ENCODE data around the gene FMN1.

The FMN1 gene

DNA sequence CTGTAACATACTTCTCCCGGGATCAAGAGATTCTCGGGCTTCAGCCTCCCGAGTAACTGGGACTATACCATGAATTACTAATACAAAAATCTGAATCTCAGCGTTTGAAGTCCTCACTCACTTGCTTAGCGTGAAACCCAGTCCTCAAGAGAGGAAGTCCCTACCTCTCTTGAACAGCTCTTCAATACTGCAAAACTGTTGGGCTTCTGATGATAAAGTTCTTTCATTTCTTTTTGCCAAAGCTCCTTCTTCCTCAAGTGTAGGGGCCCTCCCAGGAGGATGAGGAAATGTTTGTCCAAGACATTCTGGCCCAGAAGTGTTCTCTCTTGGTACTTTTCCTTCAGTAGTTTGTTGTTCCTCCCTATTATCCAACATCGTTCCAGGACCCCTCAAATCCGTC lies 48.5 kb downstream of the FMN1 start:
- in situ Hi-C loops (cut with HindIII; ENCODE audit: low pct_ligation_motif_present, low sequenced_read_pairs), result loop anchor here (25.0 kb wide), 2 partner anchors 134 to 484 kb away; no protein-coding TSS in a partner anchor
- no peak overlapping the region for H3K27ac ChIP-seq
- TF ChIP-seq CTCF (IDR thresholded peaks at IDR 0.05; ENCODE audit: low read depth, low read length, missing control alignments), result no peak
- H3K36me3 ChIP-seq (replicated peaks), result no peaks in the 10 kb centered on the region
- no peak for DNase-seq
- no peak overlapping the region for H3K4me3 ChIP-seq (ENCODE audit: low read depth, low read length)
- no peaks in the 10 kb centered on the region for H3K27me3 ChIP-seq (replicated peaks)

DNA sequence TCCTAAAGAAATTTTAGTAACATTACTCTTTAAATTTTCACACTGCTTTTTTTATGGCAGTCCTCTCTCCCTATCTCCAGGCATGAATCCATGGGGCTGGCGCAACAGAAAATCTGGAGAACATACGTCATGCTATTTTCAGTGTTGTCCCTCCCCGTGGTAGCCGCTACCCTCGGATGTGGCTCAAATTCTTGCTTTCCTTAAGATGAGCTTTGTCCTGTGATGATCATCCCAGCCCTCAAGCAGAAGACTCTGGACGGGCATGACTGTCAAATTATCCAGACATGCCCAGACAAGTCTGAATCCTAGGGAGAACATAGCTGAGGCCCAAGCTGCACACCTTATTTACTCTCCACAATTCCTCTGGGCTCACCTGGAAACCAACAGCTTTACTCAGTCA lies 49.1 kb downstream of the FMN1 start:
- no peaks in the 10 kb centered on the region for H3K36me3 ChIP-seq (replicated peaks)
- no peak overlapping the region for H3K27ac ChIP-seq
- TF ChIP-seq CTCF (IDR thresholded peaks at IDR 0.05; ENCODE audit: low read depth, low read length, missing control alignments), result no peak
- no peak overlapping the region for H3K4me3 ChIP-seq (ENCODE audit: low read depth, low read length)
- H3K27me3 ChIP-seq (replicated peaks), result no peaks in the 10 kb centered on the region
- in situ Hi-C loops (cut with HindIII; ENCODE audit: low pct_ligation_motif_present, low sequenced_read_pairs), result loop anchor here (25.0 kb wide), 2 partner anchors 133 to 483 kb away; no protein-coding TSS in a partner anchor
- DNase-seq, result no peak

GRCh38 chr15:33142708-33143107 lies 51.8 kb downstream of the FMN1 start:
- TF ChIP-seq CTCF (IDR thresholded peaks at IDR 0.05; ENCODE audit: low read depth, low read length, missing control alignments), result no peak
- in situ Hi-C loops (cut with HindIII; ENCODE audit: low pct_ligation_motif_present, low sequenced_read_pairs), result loop anchor here (25.0 kb wide), 2 partner anchors 130 to 480 kb away; no protein-coding TSS in a partner anchor
- no peak for DNase-seq
- Histone ChIP-seq H3K4me3 (ENCODE audit: low read depth, low read length) (no peak overlapping the region), H3K27ac (no peak overlapping the region), H3K27me3 (replicated peaks) (no peaks in the 10 kb centered on the region), H3K36me3 (replicated peaks) (no peaks in the 10 kb centered on the region)

DNA sequence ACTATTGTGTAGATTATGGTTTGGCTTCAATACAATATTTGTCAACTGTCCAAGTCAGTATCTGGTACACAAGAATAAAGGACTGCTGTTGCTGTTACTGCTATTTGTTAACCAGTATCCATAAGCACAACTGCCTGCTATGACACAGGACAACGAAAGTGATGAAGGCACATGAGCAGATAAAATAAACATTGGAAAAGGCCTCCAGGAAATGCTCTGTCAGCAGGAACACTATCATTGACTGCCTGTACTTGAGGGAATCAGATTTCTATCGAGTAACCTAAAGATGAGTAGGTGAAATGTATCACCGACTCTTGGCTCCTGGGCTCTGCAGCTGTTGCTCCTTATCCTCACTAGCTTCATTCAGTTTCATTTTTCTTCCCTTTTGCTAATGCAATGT lies 56.5 kb downstream of the FMN1 start:
- Histone ChIP-seq H3K4me3 (ENCODE audit: low read depth, low read length) (no peak overlapping the region), H3K27me3 (replicated peaks) (no peaks in the 10 kb centered on the region), H3K27ac (no peak overlapping the region), H3K36me3 (replicated peaks) (no peaks in the 10 kb centered on the region)
- no peak for TF ChIP-seq CTCF (IDR thresholded peaks at IDR 0.05; ENCODE audit: low read depth, low read length, missing control alignments)
- DNase-seq, result no peak
- in situ Hi-C loops (cut with HindIII; ENCODE audit: low pct_ligation_motif_present, low sequenced_read_pairs), result loop anchor here (25.0 kb wide), 2 partner anchors 126 to 476 kb away; no protein-coding TSS in a partner anchor

DNA sequence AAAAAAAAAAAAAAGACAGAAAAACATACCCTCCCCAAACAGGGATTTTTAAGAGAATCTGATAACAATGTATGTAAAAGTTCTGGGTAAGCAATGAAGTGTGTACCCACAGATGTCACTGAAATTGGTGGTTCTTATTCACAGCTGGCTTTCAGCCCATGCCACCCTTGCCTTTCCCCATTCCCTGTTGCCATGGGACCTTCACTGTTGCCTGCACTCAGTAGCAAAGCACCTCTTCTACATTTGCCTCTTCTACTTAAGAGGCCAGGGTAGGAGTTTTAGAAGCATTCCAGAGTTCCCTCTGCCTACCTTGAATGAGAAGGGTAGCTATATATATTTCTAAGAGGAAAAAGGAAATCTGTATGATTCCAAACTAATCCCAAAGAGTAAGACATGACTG lies 57.4 kb downstream of the FMN1 start:
- Histone ChIP-seq H3K4me3 (ENCODE audit: low read depth, low read length) (no peak overlapping the region), H3K36me3 (replicated peaks) (no peaks in the 10 kb centered on the region), H3K27me3 (replicated peaks) (no peaks in the 10 kb centered on the region), H3K27ac (no peak overlapping the region)
- TF ChIP-seq CTCF (IDR thresholded peaks at IDR 0.05; ENCODE audit: low read depth, low read length, missing control alignments), result no peak
- no peak for DNase-seq
- in situ Hi-C loops (cut with HindIII; ENCODE audit: low pct_ligation_motif_present, low sequenced_read_pairs), result loop anchor here (25.0 kb wide), 2 partner anchors 125 to 475 kb away; no protein-coding TSS in a partner anchor

DNA sequence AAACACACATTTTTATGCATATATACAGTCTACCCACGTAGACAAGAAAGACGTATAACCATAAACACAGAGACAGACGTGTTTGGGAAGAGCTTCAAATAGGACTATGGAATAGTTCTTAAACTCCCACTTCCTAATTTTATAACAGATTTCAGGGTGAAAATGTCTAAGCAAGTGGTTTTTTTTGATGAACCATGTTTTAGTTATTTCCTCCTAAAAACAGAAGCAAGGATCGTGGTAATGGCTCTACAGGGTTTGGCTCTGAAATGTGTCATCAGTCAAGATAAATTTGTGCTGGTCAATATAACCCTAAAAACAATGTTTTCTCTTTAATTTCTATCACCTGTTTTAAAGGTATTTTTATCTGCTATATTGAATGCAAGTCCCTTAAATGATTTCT lies 58.2 kb downstream of the FMN1 start:
- Histone ChIP-seq H3K27ac (no peak overlapping the region), H3K27me3 (replicated peaks) (no peaks in the 10 kb centered on the region), H3K4me3 (ENCODE audit: low read depth, low read length) (no peak overlapping the region), H3K36me3 (replicated peaks) (no peaks in the 10 kb centered on the region)
- DNase-seq, result no peak
- no peak for TF ChIP-seq CTCF (IDR thresholded peaks at IDR 0.05; ENCODE audit: low read depth, low read length, missing control alignments)
- in situ Hi-C loops (cut with HindIII; ENCODE audit: low pct_ligation_motif_present, low sequenced_read_pairs), result loop anchor here (25.0 kb wide), 2 partner anchors 124 to 474 kb away; no protein-coding TSS in a partner anchor

Measured in brain microvascular endothelial cell (primary cell).